Suprapubic skin (tissue), 4 donors: ENCODE data around the gene MAPK4.

Experiments
- EP300 ChIP-seq: sonication (generic); formaldehyde crosslinking; IDR thresholded peaks from one replicate; pipeline ENCODE4 v1.6.1; 2017; ENCODE audit warnings: antibody characterized with exemption
- POLR2A ChIP-seq, 2 donors: fragments of 450-650 bp; IDR thresholded peaks; one replicate each; pipeline ENCODE4 v1.6.1; 2017; ENCODE audit warnings: antibody characterized with exemption in 2 of 2, mild to moderate bottlenecking in 2 of 2, moderate library complexity in 2 of 2
- POLR2AphosphoS5 ChIP-seq, 3 donors: sonication (generic); formaldehyde crosslinking; IDR thresholded peaks; one replicate each; pipeline ENCODE4 v1.6.1; 2017; ENCODE audit warnings: antibody characterized with exemption in 3 of 3
- TF ChIP-seq, protein P1 (sequence below), 2 donors: fragments of 200-600 bp in 1 of 2; fragments of 450-650 bp in 1 of 2; sonication (generic) in 1 of 2; IDR thresholded peaks; one replicate each; pipeline ENCODE4 v1.5.1; 2016 to 2019; ENCODE audit warnings: antibody characterized with exemption in 2 of 2, mild to moderate bottlenecking in 1 of 2, moderate library complexity in 1 of 2

DNA sequence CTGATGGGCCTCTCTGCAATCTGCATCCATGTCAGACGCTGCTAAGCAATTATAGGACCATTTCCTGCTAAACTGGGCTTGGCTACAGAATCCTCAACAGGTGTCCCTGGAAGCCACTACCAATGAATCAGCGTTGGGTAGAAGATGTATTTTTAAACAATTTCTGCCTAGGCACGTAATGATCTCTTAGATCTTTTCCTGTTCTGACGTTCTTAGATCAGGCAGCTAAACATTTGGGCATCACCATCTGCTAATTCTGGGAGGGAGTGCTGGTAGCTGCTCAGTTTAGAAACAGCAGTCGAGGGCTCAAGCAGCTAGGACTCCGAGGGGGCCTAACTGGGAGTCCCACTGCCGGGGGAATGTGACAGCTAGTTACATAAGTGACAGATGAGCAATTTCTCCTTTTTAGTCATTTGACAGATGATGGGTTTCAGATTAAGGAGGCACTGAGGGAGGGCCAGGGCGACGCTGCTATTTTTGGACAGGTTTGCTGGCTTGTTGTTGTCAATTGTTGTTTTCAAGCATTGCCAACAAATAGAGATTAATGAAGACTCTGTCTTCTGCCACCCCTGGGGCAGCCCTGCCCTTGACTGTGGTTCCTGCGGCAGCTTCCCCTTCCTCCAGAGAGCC is 167.2 kb downstream of the MAPK4 start:
- TF ChIP-seq, protein P1, sequence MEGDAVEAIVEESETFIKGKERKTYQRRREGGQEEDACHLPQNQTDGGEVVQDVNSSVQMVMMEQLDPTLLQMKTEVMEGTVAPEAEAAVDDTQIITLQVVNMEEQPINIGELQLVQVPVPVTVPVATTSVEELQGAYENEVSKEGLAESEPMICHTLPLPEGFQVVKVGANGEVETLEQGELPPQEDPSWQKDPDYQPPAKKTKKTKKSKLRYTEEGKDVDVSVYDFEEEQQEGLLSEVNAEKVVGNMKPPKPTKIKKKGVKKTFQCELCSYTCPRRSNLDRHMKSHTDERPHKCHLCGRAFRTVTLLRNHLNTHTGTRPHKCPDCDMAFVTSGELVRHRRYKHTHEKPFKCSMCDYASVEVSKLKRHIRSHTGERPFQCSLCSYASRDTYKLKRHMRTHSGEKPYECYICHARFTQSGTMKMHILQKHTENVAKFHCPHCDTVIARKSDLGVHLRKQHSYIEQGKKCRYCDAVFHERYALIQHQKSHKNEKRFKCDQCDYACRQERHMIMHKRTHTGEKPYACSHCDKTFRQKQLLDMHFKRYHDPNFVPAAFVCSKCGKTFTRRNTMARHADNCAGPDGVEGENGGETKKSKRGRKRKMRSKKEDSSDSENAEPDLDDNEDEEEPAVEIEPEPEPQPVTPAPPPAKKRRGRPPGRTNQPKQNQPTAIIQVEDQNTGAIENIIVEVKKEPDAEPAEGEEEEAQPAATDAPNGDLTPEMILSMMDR (IDR thresholded peaks at IDR 0.05) = no peak
- TF ChIP-seq EP300 (no peak), POLR2AphosphoS5 (IDR thresholded peaks at IDR 0.05) (no peak), POLR2A (IDR thresholded peaks at IDR 0.05) (no peak)
